Left ventricle myocardium inferior (tissue), 1 donor: ENCODE measurements around the gene ANO5. TPM values are rescaled to one million over a fixed set of nuclear protein-coding genes. Genes with fewer than 3 reads are reported as not detected.
A peak's percentile ranks its signal among the peaks of the same experiment; 100 is the strongest.

Source experiments
- DNase-seq: peaks from one replicate; pipeline ENCODE4 v3.0.0-alpha.2; 2020
- H3K27ac ChIP-seq: fragments of 200-600 bp; replicated peaks from 2 replicates; pipeline ENCODE4 v1.8.0; 2021
- H3K27me3 ChIP-seq: fragments of 200-600 bp; 2 replicates; pipeline ENCODE4 v1.8.0; 2021; ENCODE audit warnings: low read depth
- H3K36me3 ChIP-seq: fragments of 200-600 bp; 2 replicates; pipeline ENCODE4 v1.8.0; 2021
- H3K4me1 ChIP-seq: fragments of 200-600 bp; 2 replicates; pipeline ENCODE4 v1.8.0; 2021
- H3K4me3 ChIP-seq: fragments of 200-600 bp; 2 replicates; pipeline ENCODE4 v1.8.0; 2021; ENCODE audit warnings: mild to moderate bottlenecking, moderate library complexity
- H3K9me3 ChIP-seq: fragments of 200-600 bp; replicated peaks from 2 replicates; pipeline ENCODE4 v1.8.0; 2021
- intact Hi-C: fragments of 100-400 bp; cut with micrococcal nuclease; formaldehyde crosslinking; loops from one replicate; pipeline ENCODE4 v1.11.0; 2022
- total RNA-seq: library from RNA; stranded (reverse); fragmentation: NEBNext Ultra II Directional; extraction: Animal tissue kit (Norgen Biotek cat#: 25700); gene quantifications from one replicate; pipeline ENCODE4 v1.2.1, GENCODE V29; 2021
- TF ChIP-seq, protein P1 (sequence below): fragments of 200-600 bp; IDR thresholded peaks from 2 replicates; pipeline ENCODE4 v1.8.0; 2021; ENCODE audit warnings: antibody characterized with exemption, mild to moderate bottlenecking, borderline replicate concordance
- donor health status: DM: no; HTN: yes; CAD: no; lungs with severe emphysema.

The ANO5 gene
- total RNA-seq, 1 donor from 2014 or later, result 79.7 TPM

DNA sequence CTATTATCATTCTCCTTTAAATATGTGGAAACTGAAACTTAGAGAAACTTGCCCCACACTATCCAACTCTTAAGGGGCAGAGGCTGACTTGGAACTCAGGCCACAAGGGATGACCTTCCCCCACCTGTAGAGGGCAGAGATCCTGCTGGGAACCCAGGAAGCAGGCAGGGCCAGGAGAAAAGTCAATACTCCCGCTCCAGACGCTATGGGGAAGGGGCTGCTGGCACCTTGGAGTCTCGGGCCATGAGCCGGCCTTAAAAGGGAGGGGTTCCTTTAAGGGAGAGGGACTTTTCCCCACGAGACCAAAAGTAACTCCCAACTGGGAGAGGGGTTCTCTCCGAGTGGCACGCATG, 620 bp upstream of the ANO5 start:
- Histone ChIP-seq H3K4me1 (peaks cover 32% of the 10 kb centered on the region), H3K27me3 (peaks cover 5% of the 10 kb centered on the region), H3K4me3 (peak overlapping the region; percentile 79), H3K27ac (peak overlapping the region; percentile 86), H3K9me3 (no peaks in the 10 kb centered on the region), H3K36me3 (no peaks in the 10 kb centered on the region)
- TF ChIP-seq, protein P1, sequence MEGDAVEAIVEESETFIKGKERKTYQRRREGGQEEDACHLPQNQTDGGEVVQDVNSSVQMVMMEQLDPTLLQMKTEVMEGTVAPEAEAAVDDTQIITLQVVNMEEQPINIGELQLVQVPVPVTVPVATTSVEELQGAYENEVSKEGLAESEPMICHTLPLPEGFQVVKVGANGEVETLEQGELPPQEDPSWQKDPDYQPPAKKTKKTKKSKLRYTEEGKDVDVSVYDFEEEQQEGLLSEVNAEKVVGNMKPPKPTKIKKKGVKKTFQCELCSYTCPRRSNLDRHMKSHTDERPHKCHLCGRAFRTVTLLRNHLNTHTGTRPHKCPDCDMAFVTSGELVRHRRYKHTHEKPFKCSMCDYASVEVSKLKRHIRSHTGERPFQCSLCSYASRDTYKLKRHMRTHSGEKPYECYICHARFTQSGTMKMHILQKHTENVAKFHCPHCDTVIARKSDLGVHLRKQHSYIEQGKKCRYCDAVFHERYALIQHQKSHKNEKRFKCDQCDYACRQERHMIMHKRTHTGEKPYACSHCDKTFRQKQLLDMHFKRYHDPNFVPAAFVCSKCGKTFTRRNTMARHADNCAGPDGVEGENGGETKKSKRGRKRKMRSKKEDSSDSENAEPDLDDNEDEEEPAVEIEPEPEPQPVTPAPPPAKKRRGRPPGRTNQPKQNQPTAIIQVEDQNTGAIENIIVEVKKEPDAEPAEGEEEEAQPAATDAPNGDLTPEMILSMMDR, result no peak
- intact Hi-C loops, result no loop called here
- peak; percentile 10 for DNase-seq

- Histone ChIP-seq H3K9me3 (no peaks in the 10 kb centered on the region), H3K36me3 (no peaks in the 10 kb centered on the region), H3K27ac (peak overlapping the region; percentile 86), H3K4me1 (peaks cover 42% of the 10 kb centered on the region), H3K27me3 (peaks cover 5% of the 10 kb centered on the region), H3K4me3 (peak overlapping the region; percentile 79)
- intact Hi-C loops, result no loop called here
- peak; percentile 22 for DNase-seq
- TF ChIP-seq, protein P1, result no peak
Observed at GRCh38 chr11:22193348-22194051, 615 bp downstream of the ANO5 start.

- peaks cover 5% of the 10 kb centered on the region for H3K27me3 ChIP-seq
- H3K4me3 ChIP-seq, result peak overlapping the region; percentile 79
- H3K27ac ChIP-seq, result peak overlapping the region; percentile 86
- peaks cover 50% of the 10 kb centered on the region for H3K4me1 ChIP-seq
- no peaks in the 10 kb centered on the region for H3K36me3 ChIP-seq
- TF ChIP-seq, protein P1, result no peak
- intact Hi-C loops, result no loop called here
- no peaks in the 10 kb centered on the region for H3K9me3 ChIP-seq
- no peak for DNase-seq
Observed at GRCh38 chr11:22194306-22194705, 1.4 kb downstream of the ANO5 start.

DNA sequence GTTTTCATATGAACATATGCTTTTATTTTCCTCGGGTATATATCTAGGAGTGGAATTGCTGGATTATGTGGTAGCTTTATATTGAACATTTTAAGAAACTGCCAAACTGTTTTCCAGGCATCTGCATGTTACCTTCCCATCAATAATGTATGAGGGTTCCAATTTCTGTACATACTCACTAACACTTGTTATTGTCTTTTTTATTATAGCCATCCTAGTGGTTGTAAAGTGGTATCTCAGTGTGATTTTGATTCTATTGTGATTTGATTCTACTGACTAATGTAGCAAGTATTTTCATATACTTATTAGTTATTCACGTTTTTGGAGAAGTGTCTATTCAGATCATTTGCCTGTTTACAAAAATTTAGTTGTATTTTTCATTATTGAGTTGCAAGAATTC, 2.0 kb downstream of the ANO5 start:
- intact Hi-C loops, result no loop called here
- peak overlapping the region; percentile 79 for H3K4me3 ChIP-seq
- H3K27ac ChIP-seq, result peak overlapping the region; percentile 86
- peaks cover 56% of the 10 kb centered on the region for H3K4me1 ChIP-seq
- DNase-seq, result no peak
- no peaks in the 10 kb centered on the region for H3K9me3 ChIP-seq
- TF ChIP-seq, protein P1, result no peak
- peaks cover 5% of the 10 kb centered on the region for H3K27me3 ChIP-seq
- no peaks in the 10 kb centered on the region for H3K36me3 ChIP-seq

GRCh38 chr11:22197139-22198005, 4.5 kb downstream of the ANO5 start:
- no peaks in the 10 kb centered on the region for H3K9me3 ChIP-seq
- H3K27me3 ChIP-seq, result peaks cover 5% of the 10 kb centered on the region
- peak overlapping the region; percentile 32 for H3K27ac ChIP-seq
- H3K36me3 ChIP-seq, result no peaks in the 10 kb centered on the region
- TF ChIP-seq, protein P1, result no peak
- intact Hi-C loops, result no loop called here
- H3K4me3 ChIP-seq, result peak overlapping the region; percentile 10
- no peak for DNase-seq
- H3K4me1 ChIP-seq, result peaks cover 72% of the 10 kb centered on the region
